DOHH2 (cell line): Measurements from ENCODE around the gene PRSS8.

ENCODE experiments used
- H3F3A ChIP-seq: fragments of 200-600 bp; sonication (generic), shearing (Covaris generic); 2 replicates; pipeline ENCODE4 v1.6.0; 2016; ENCODE audit warnings: antibody characterized with exemption, mild to moderate bottlenecking; ENCODE audit not compliant: control insufficient read depth, insufficient read depth
- H3K27ac ChIP-seq: fragments of 200-600 bp; sonication (generic); 2 replicates; pipeline ENCODE4 v1.5.1; 2014; ENCODE audit warnings: low read depth, mild to moderate bottlenecking, low read length, moderate library complexity
- H3K27me3 ChIP-seq: fragments of 200-600 bp; sonication (generic); 2 replicates; pipeline ENCODE4 v1.6.1; 2014; ENCODE audit warnings: mild to moderate bottlenecking, low read length, mixed read lengths; ENCODE audit not compliant: control insufficient read depth
- H3K36me3 ChIP-seq: fragments of 200-600 bp; sonication (generic); 2 replicates; pipeline ENCODE4 v1.6.1; 2014; ENCODE audit warnings: mild to moderate bottlenecking, low read length, moderate library complexity, mixed read lengths; ENCODE audit not compliant: control insufficient read depth
- H3K4me1 ChIP-seq: fragments of 200-600 bp; sonication (generic); 2 replicates; pipeline ENCODE4 v1.6.1; 2014; ENCODE audit warnings: mild to moderate bottlenecking, low read length, mixed read lengths; ENCODE audit not compliant: control insufficient read depth
- H3K4me2 ChIP-seq: fragments of 200-600 bp; sonication (generic); 2 replicates; pipeline ENCODE4 v1.6.0; 2014; ENCODE audit warnings: mild to moderate bottlenecking, low read length, moderate library complexity
- H3K4me3 ChIP-seq: fragments of 200-600 bp; sonication (generic); 2 replicates; pipeline ENCODE4 v1.5.1; 2014; ENCODE audit warnings: mild to moderate bottlenecking, low read length, mixed read lengths
- H3K79me2 ChIP-seq: fragments of 200-600 bp; sonication (generic); 2 replicates; pipeline ENCODE4 v1.6.1; 2014; ENCODE audit warnings: mild to moderate bottlenecking, low read length, mixed read lengths; ENCODE audit not compliant: control insufficient read depth
- H3K9me2 ChIP-seq: fragments of 200-600 bp; sonication (generic); replicated peaks from 2 replicates; pipeline ENCODE4 v1.6.1; 2014; ENCODE audit warnings: mild to moderate bottlenecking, low read length, mixed read lengths; ENCODE audit not compliant: control insufficient read depth
- H3K9me3 ChIP-seq: fragments of 200-600 bp; sonication (generic); 2 replicates; pipeline ENCODE4 v1.6.1; 2014; ENCODE audit warnings: antibody characterized with exemption, low read length, mixed read lengths; ENCODE audit not compliant: control insufficient read depth, insufficient read depth
- H4K20me1 ChIP-seq: fragments of 200-600 bp; sonication (generic); 2 replicates; pipeline ENCODE4 v1.6.0; 2014; ENCODE audit warnings: low read depth, mild to moderate bottlenecking, antibody characterized with exemption, low read length, moderate library complexity; ENCODE audit not compliant: control insufficient read depth, insufficient read depth
- EZH2phosphoT487 ChIP-seq: fragments of 200-600 bp; sonication (generic); IDR thresholded peaks from 2 replicates; pipeline ENCODE4 v1.6.1; 2017; ENCODE audit warnings: borderline replicate concordance, mild to moderate bottlenecking, antibody characterized with exemption, low read length, moderate library complexity, mixed read lengths
- TF ChIP-seq, protein P1 (sequence below): fragments of 200-600 bp; sonication (generic); IDR thresholded peaks from one replicate; pipeline ENCODE4 v1.5.1; 2014; ENCODE audit warnings: antibody characterized with exemption, mild to moderate bottlenecking, low read depth, low read length; ENCODE audit not compliant: poor library complexity, severe bottlenecking

Gene PRSS8

GRCh38 chr16:31131841-31132271 lies 3.7 kb downstream of the PRSS8 start:
- H3K27me3 ChIP-seq = no peaks in the 10 kb centered on the region
- no peaks in the 10 kb centered on the region for H4K20me1 ChIP-seq
- H3F3A ChIP-seq = no peaks in the 10 kb centered on the region
- no peaks in the 10 kb centered on the region for H3K79me2 ChIP-seq
- TF ChIP-seq, protein P1, sequence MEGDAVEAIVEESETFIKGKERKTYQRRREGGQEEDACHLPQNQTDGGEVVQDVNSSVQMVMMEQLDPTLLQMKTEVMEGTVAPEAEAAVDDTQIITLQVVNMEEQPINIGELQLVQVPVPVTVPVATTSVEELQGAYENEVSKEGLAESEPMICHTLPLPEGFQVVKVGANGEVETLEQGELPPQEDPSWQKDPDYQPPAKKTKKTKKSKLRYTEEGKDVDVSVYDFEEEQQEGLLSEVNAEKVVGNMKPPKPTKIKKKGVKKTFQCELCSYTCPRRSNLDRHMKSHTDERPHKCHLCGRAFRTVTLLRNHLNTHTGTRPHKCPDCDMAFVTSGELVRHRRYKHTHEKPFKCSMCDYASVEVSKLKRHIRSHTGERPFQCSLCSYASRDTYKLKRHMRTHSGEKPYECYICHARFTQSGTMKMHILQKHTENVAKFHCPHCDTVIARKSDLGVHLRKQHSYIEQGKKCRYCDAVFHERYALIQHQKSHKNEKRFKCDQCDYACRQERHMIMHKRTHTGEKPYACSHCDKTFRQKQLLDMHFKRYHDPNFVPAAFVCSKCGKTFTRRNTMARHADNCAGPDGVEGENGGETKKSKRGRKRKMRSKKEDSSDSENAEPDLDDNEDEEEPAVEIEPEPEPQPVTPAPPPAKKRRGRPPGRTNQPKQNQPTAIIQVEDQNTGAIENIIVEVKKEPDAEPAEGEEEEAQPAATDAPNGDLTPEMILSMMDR = no peak
- TF ChIP-seq EZH2phosphoT487 = no peak
- no peak overlapping the region for H3K4me2 ChIP-seq
- no peaks in the 10 kb centered on the region for H3K4me1 ChIP-seq
- no peaks in the 10 kb centered on the region for H3K9me3 ChIP-seq
- no peaks in the 10 kb centered on the region for H3K9me2 ChIP-seq
- H3K27ac ChIP-seq = no peak overlapping the region
- H3K36me3 ChIP-seq = peaks cover 18% of the 10 kb centered on the region
- H3K4me3 ChIP-seq = no peak overlapping the region

DNA sequence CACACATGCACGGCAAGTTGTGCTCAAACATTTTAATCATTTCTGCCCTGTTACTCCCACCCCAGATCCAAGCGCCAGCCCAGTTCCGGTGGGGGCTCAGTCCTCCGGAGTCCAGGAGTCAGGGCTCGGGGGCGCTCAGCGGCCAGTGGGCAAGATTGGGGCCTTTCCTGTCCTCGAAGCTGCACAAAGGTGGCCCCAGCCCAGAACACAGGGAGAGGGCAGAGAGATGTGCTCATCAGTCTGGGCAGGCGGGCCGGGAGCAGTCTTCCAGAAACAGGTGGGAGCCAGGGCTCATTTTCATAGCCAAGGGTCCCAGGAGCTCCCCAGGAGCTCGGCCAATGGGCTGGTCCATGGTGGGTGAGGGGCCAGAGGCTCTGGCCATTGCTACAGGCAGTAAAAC lies 4.1 kb downstream of the PRSS8 start:
- no peaks in the 10 kb centered on the region for H3K9me2 ChIP-seq
- TF ChIP-seq EZH2phosphoT487 = no peak
- TF ChIP-seq, protein P1 = no peak
- peaks cover 18% of the 10 kb centered on the region for H3K36me3 ChIP-seq
- H3K27ac ChIP-seq = no peak overlapping the region
- H3K4me2 ChIP-seq = no peak overlapping the region
- no peaks in the 10 kb centered on the region for H3K9me3 ChIP-seq
- no peaks in the 10 kb centered on the region for H3K27me3 ChIP-seq
- H4K20me1 ChIP-seq = no peaks in the 10 kb centered on the region
- H3K4me3 ChIP-seq = no peak overlapping the region
- no peaks in the 10 kb centered on the region for H3F3A ChIP-seq
- H3K4me1 ChIP-seq = no peaks in the 10 kb centered on the region
- H3K79me2 ChIP-seq = no peaks in the 10 kb centered on the region

- no peaks in the 10 kb centered on the region for H3F3A ChIP-seq
- H3K79me2 ChIP-seq = no peaks in the 10 kb centered on the region
- no peak overlapping the region for H3K27ac ChIP-seq
- no peak overlapping the region for H3K4me3 ChIP-seq
- H3K4me2 ChIP-seq = no peak overlapping the region
- no peaks in the 10 kb centered on the region for H3K9me2 ChIP-seq
- no peaks in the 10 kb centered on the region for H4K20me1 ChIP-seq
- peaks cover 18% of the 10 kb centered on the region for H3K36me3 ChIP-seq
- TF ChIP-seq EZH2phosphoT487 = no peak
- TF ChIP-seq, protein P1 = no peak
- H3K9me3 ChIP-seq = no peaks in the 10 kb centered on the region
- no peaks in the 10 kb centered on the region for H3K4me1 ChIP-seq
- H3K27me3 ChIP-seq = no peaks in the 10 kb centered on the region
Measured at GRCh38 chr16:31130899-31131298, 4.6 kb downstream of the PRSS8 start.
